ENCODE measurements around the gene RIN2. TPM values are rescaled to one million over a fixed set of nuclear protein-coding genes. Genes with fewer than 3 reads are reported as not detected.

Gene RIN2
- polyA plus RNA-seq, 1 donor (not counting 4 experiments of a cell fraction or from before 2014, with no cell fraction given) = 40.1 TPM

- H3K27ac ChIP-seq (ENCODE audit: control insufficient read depth, insufficient read depth, low read length) = no peak overlapping the region
- peaks cover 11% of the 10 kb centered on the region for H3K27me3 ChIP-seq (ENCODE audit: control insufficient read depth, extremely low read depth, insufficient read depth, low read length)
- H2AFZ ChIP-seq (ENCODE audit: control insufficient read depth, low read length) = no peak overlapping the region
- TF ChIP-seq EZH2 (IDR thresholded peaks at IDR 0.05; ENCODE audit: low read length) (no peak), CTCF (optimal IDR thresholded peaks at IDR 0.05 in 1 of 3, IDR thresholded peaks at IDR 0.05 in 1 of 3, conservative IDR thresholded peaks at IDR 0.05 in 1 of 3; ENCODE audit: extremely low read depth in 1 of 3, insufficient read depth in 2 of 3, low read length in 3 of 3) (no peak)
- H3K36me3 ChIP-seq (ENCODE audit: control insufficient read depth in 2 of 2, extremely low read depth in 1 of 2, insufficient read depth in 2 of 2, low read length in 2 of 2) = no peaks in the 10 kb centered on the region
- H3K9me1 ChIP-seq (ENCODE audit: control insufficient read depth, extremely low read depth, insufficient read depth, low read length) = no peaks in the 10 kb centered on the region
- dilution Hi-C loops (cut with MboI; ENCODE audit: extremely low pct_ligation_motif_present, low sequenced_read_pairs) = no loop called here
- no peaks in the 10 kb centered on the region for H4K20me1 ChIP-seq (ENCODE audit: control insufficient read depth, extremely low read depth, insufficient read depth, low read length)
- H3K9me3 ChIP-seq (ENCODE audit: control insufficient read depth, low read depth, low read length) = peaks cover 2% of the 10 kb centered on the region
- H3K79me2 ChIP-seq (ENCODE audit: control insufficient read depth, insufficient read depth, low read length) = no peaks in the 10 kb centered on the region
- DNase-seq (ENCODE audit: low read depth, low spot score) = no peak
- H3K4me1 ChIP-seq (ENCODE audit: control insufficient read depth, extremely low read depth, insufficient read depth, low read length) = no peaks in the 10 kb centered on the region
- H3K9ac ChIP-seq (ENCODE audit: control insufficient read depth, extremely low read depth, insufficient read depth, low read length) = no peak overlapping the region
- no peak for FAIRE-seq
- H3K4me3 ChIP-seq (ENCODE audit: control insufficient read depth in 2 of 3, extremely low read depth in 1 of 3, insufficient read depth in 2 of 3, low read depth in 1 of 3, low read length in 3 of 3) = no peak overlapping the region
- H3K4me2 ChIP-seq (ENCODE audit: control insufficient read depth, extremely low read depth, insufficient read depth, low read depth, low read length) = no peak overlapping the region
Measured at GRCh38 chr20:19714579-19714840, 43.5 kb upstream of the RIN2 start.

GRCh38 chr20:19715986-19716385, 42.1 kb upstream of the RIN2 start:
- H2AFZ ChIP-seq (ENCODE audit: control insufficient read depth, low read length) = no peak overlapping the region
- H3K9me1 ChIP-seq (ENCODE audit: control insufficient read depth, extremely low read depth, insufficient read depth, low read length) = no peaks in the 10 kb centered on the region
- no peaks in the 10 kb centered on the region for H3K4me1 ChIP-seq (ENCODE audit: control insufficient read depth, extremely low read depth, insufficient read depth, low read length)
- FAIRE-seq (no peak), DNase-seq (ENCODE audit: low read depth, low spot score) (no peak)
- H3K27ac ChIP-seq (ENCODE audit: control insufficient read depth, insufficient read depth, low read length) = no peak overlapping the region
- peaks cover 13% of the 10 kb centered on the region for H3K27me3 ChIP-seq (ENCODE audit: control insufficient read depth, extremely low read depth, insufficient read depth, low read length)
- no peak overlapping the region for H3K9ac ChIP-seq (ENCODE audit: control insufficient read depth, extremely low read depth, insufficient read depth, low read length)
- dilution Hi-C loops (cut with MboI; ENCODE audit: extremely low pct_ligation_motif_present, low sequenced_read_pairs) = no loop called here
- TF ChIP-seq EZH2 (IDR thresholded peaks at IDR 0.05; ENCODE audit: low read length) (no peak), CTCF (optimal IDR thresholded peaks at IDR 0.05 in 1 of 3, IDR thresholded peaks at IDR 0.05 in 1 of 3, conservative IDR thresholded peaks at IDR 0.05 in 1 of 3; ENCODE audit: extremely low read depth in 1 of 3, insufficient read depth in 2 of 3, low read length in 3 of 3) (no peak)
- H4K20me1 ChIP-seq (ENCODE audit: control insufficient read depth, extremely low read depth, insufficient read depth, low read length) = no peaks in the 10 kb centered on the region
- H3K9me3 ChIP-seq (ENCODE audit: control insufficient read depth, low read depth, low read length) = peaks cover 2% of the 10 kb centered on the region
- H3K79me2 ChIP-seq (ENCODE audit: control insufficient read depth, insufficient read depth, low read length) = no peaks in the 10 kb centered on the region
- H3K4me3 ChIP-seq (ENCODE audit: control insufficient read depth in 2 of 3, extremely low read depth in 1 of 3, insufficient read depth in 2 of 3, low read depth in 1 of 3, low read length in 3 of 3) = no peak overlapping the region
- H3K4me2 ChIP-seq (ENCODE audit: control insufficient read depth, extremely low read depth, insufficient read depth, low read depth, low read length) = no peak overlapping the region
- no peaks in the 10 kb centered on the region for H3K36me3 ChIP-seq (ENCODE audit: control insufficient read depth in 2 of 2, extremely low read depth in 1 of 2, insufficient read depth in 2 of 2, low read length in 2 of 2)

All from keratinocyte (primary cell).